Retinal pigment epithelial cell (primary cell): Measurements from ENCODE around the gene TGM6.

Source experiments
- DNase-seq: peaks from one replicate; pipeline ENCODE4 v3.0.0-alpha.2; 2010; ENCODE audit warnings: low read depth
- H3K4me3 ChIP-seq: 2 replicates; pipeline ENCODE4 v1.5.1; 2011; ENCODE audit warnings: mild to moderate bottlenecking, low read length, control low read depth, moderate library complexity
- TF ChIP-seq, protein P1 (sequence below): conservative IDR thresholded peaks from 2 replicates; pipeline ENCODE4 v1.5.1; 2011; ENCODE audit warnings: low read depth, low read length, control low read depth, inconsistent platforms

TGM6 gene

GRCh38 chr20:2451422-2451821 is 70.7 kb downstream of the TGM6 start:
- no peak overlapping the region for H3K4me3 ChIP-seq
- TF ChIP-seq, protein P1, sequence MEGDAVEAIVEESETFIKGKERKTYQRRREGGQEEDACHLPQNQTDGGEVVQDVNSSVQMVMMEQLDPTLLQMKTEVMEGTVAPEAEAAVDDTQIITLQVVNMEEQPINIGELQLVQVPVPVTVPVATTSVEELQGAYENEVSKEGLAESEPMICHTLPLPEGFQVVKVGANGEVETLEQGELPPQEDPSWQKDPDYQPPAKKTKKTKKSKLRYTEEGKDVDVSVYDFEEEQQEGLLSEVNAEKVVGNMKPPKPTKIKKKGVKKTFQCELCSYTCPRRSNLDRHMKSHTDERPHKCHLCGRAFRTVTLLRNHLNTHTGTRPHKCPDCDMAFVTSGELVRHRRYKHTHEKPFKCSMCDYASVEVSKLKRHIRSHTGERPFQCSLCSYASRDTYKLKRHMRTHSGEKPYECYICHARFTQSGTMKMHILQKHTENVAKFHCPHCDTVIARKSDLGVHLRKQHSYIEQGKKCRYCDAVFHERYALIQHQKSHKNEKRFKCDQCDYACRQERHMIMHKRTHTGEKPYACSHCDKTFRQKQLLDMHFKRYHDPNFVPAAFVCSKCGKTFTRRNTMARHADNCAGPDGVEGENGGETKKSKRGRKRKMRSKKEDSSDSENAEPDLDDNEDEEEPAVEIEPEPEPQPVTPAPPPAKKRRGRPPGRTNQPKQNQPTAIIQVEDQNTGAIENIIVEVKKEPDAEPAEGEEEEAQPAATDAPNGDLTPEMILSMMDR, result no peak
- DNase-seq, result no peak

GRCh38 chr20:2451939-2452732 is 71.4 kb downstream of the TGM6 start:
- TF ChIP-seq, protein P1, result peak; percentile 89

GRCh38 chr20:2453792-2454191 is 73.1 kb downstream of the TGM6 start:
- TF ChIP-seq, protein P1, result no peak
- no peak overlapping the region for H3K4me3 ChIP-seq
- no peak for DNase-seq

More at GRCh38 chr20:2451939-2452732, 71.4 kb downstream of the TGM6 start:
- DNase-seq, result peak; percentile 22
- no peak overlapping the region for H3K4me3 ChIP-seq

GRCh38 chr20:2455771-2456497 is 75.2 kb downstream of the TGM6 start:
- H3K4me3 ChIP-seq, result no peak overlapping the region
- TF ChIP-seq, protein P1, result no peak
- no peak for DNase-seq

DNA sequence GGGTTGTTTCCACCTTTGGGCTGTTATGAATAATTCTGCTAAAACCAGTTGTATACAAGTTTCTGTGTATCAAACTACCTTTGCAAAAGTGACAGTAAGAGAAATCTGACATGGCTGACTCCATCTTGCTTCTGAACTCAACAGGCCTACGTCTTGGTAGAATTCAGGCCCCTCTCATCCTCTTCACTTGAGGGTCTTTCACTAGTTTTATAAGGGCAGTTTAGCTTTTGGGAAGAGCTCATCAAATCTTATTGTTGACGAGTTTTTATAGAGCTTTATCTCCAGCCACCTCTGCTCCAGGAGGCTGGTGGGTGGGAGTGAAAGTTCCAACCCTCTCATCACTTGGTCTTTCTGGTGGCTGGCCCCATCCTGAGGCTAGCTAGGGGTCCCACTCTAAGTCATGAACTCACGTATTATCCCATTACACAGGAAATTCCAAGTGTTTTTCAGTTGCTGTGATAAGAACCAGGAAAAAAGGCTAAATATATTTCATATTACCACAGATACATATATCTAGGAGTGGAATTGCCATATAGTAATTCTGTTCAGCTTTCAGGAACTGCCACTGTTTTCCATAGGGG is 78.3 kb downstream of the TGM6 start:
- TF ChIP-seq, protein P1, result no peak

GRCh38 chr20:2459981-2460751 is 79.5 kb downstream of the TGM6 start:
- no peak for DNase-seq
- H3K4me3 ChIP-seq, result no peak overlapping the region
- TF ChIP-seq, protein P1, result no peak

More for the DNA sequence above, 78.3 kb downstream of the TGM6 start:
- no peak for DNase-seq
- no peak overlapping the region for H3K4me3 ChIP-seq
